HG02973 (cell line): ENCODE measurements around the gene SLAIN1.

Source experiments
- ATAC-seq: cut with Tn5 transposase; IDR thresholded peaks from one replicate; pipeline ENCODE4 v1.9.1; 2021; ENCODE audit warnings: moderate library complexity; ENCODE audit not compliant: unreplicated experiment

The SLAIN1 gene

GRCh38 chr13:77749344-77749880, 51.9 kb downstream of the SLAIN1 start:
- ATAC-seq = no peak

- peak; percentile 81 for ATAC-seq
These were observed 54.3 kb downstream of the SLAIN1 start for GRCh38 chr13:77751513-77752456.

DNA sequence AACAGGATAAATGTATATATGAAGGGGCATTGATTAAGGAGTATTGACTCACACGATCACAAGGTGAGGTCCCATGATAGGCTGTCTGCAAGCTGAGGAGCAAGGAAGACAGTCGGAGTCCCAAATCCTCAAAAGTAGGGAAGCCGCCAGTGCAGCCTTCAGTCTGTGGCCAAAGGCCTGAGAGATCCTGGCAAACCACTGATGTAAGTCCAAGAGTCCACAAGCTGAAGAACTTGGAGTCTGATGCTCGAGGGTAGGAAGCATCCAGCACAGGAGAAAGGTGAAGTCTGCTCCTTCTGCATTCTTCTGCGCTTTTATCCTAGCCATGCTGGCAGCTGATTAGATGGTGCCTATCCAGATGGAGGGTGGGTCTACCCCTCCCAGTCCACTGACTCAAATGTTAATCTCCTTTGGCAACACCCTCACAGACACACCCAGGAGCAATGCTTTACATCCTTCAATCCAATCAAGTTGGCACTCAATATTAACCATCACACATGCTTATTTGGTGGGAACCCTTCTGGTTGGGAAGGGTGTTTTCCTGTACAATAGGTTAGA, 55.1 kb downstream of the SLAIN1 start:
- no peak for ATAC-seq

DNA sequence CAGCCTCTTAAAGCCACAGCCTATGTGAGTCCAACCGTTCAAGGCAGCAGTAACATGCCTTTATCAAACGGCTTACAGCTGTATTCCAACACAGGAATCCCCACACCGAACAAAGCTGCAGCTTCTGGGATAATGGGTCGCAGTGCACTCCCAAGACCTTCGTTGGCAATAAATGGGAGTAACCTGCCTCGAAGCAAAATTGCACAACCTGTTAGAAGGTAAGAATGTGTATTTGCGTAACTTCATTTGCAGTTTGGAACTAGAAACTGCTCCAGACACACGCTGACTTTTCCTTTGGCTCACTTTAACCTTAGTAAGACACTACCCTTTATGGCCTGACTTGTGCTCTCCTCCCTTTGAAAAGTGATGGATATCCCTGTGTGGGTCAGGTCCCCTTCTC, 63.4 kb downstream of the SLAIN1 start:
- no peak for ATAC-seq

DNA sequence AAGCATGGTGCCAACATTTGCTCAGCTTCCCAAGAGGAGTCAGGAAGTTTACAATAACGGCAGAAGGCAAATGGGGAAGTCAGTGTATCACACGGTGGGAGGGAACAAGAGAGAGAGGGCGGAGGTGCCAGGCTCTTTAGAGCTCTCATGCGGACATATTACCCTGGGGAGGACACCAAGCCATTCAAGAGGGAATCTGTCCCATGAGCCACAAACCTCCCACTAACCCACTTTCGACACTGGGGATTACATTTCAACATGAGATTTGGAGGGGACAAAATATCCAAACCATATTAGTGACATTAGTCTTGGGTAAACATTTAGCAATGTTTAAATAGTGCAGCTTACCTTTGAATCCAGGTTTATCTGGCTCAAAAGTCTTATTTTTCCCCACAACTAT, 69.9 kb downstream of the SLAIN1 start:
- no peak for ATAC-seq

DNA sequence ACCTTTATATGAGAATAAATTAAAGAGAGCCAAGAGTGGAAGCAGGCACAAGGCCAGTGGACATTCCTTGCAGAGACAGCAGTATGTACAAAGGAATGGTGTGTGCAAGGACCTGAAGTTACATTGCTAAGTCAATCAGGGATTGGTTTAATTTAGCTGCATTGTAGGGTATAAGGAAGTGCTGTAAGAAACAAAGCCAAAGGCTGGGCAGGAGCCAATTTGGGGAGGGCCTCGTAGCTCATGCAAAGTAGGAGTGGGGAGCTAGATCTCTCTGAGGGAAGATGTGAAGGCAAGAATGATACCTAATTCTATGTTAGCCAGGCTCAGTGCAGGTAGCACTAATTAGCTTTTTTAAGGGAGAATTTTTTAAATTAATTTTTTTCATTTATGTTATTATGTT, 76.7 kb downstream of the SLAIN1 start:
- no peak for ATAC-seq

- no peak for ATAC-seq
These were observed 79.2 kb downstream of the SLAIN1 start for GRCh38 chr13:77776704-77777103.

- ATAC-seq = peak; percentile 78
These were observed 82.2 kb downstream of the SLAIN1 start for GRCh38 chr13:77779552-77780272.

DNA sequence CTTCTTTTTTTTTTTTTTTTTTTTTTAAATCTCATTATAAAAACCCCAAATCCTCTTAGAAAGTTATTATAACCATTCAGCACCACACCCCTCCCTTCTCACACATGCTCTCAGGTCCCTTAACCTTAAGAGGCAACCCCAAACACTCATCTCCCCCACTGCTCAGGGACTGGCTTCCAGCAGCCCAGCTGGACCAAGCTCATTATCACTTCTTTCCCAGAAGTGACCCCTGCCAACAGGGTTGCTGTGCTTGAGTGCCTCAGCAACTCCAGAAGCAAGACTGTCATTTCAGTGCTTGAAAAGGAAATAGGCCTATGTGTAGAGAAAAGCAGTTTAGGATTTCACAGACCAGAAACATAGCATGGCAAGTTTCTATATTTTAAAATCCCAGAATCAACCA, 84.3 kb downstream of the SLAIN1 start:
- ATAC-seq = no peak

DNA sequence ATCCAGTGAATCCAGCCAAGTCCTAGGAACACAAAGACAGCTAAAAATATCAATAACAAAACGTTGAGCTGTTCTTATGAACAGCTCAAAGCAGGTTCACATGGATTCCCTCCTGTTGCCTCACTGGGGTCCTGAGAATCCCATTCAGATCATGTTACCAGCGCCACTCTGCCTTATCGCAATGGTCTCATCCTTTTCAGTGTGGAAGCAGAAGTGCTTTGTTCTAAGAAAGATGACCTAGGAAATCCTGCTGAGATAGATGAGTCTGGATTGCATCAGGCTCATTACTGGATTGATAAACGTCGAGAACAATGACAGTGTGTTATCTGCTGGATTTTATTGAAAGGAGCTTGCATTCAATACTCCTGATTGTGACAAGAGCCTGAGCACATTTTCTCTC, 87.0 kb downstream of the SLAIN1 start:
- ATAC-seq = no peak

- ATAC-seq = no peak
These were observed 89.3 kb downstream of the SLAIN1 start for GRCh38 chr13:77786695-77787287.

GRCh38 chr13:77789376-77789775, 91.9 kb downstream of the SLAIN1 start:
- no peak for ATAC-seq

GRCh38 chr13:77800219-77800618, 102.7 kb downstream of the SLAIN1 start:
- ATAC-seq = no peak

DNA sequence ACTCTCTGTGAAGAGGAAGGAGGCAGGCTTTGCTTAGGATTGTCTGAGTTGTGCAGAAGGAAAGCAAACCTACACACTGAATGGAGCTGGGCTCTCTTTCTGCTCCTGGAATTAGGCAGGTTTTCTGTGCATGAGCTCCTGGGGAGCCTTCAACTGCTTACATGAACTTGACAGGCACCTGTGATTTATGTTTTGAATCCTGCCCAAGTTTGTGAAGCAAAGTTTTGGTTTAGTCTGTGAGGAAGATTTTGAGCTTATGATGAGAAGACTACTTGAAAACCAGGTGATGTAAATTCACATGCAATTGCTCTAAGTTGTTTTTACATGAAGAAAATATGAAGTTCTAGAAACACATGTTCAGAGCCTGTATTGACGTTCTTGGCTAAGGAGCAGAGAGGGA, 109.0 kb downstream of the SLAIN1 start:
- ATAC-seq = no peak

- ATAC-seq = no peak
These were observed 110.1 kb downstream of the SLAIN1 start for GRCh38 chr13:77807431-77808135.

GRCh38 chr13:77810430-77810829, 112.9 kb downstream of the SLAIN1 start:
- ATAC-seq = peak; percentile 86

DNA sequence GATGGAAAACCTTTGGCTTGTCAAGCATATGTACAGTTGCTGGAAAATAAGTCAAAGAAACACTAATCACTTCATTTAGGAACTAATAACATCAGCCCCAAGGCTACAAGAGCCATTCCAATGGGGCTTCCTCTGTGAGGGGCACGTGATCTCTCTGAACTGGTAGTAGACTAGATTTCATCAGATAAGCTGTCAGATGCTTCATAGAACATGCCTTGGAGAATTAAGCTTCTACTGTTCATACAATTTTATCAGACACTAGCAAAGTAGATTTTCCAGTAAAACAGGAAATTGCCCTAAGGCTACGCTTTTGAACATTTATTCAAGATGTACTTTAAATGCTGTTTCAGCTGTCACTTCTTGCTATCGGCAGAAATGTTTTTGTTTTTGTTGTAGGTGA, 113.4 kb downstream of the SLAIN1 start:
- ATAC-seq = no peak

DNA sequence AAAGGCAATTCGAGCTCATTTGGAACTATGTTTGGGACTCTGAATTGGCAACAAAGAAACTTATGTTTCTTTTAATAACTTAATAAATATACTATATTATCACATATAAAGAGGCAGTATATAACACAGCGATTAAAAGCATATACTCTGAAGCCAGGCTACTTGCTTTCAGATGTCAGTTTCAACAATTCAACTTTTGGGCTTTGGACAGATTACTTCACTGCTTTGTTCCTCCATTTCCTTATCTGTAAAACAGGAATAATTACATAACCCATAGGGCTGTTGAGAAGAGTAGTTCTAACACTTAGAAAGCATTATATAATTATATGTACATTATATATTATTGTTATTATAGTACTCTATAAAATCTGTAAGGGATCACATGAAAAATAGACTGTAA, 113.9 kb downstream of the SLAIN1 start:
- no peak for ATAC-seq

DNA sequence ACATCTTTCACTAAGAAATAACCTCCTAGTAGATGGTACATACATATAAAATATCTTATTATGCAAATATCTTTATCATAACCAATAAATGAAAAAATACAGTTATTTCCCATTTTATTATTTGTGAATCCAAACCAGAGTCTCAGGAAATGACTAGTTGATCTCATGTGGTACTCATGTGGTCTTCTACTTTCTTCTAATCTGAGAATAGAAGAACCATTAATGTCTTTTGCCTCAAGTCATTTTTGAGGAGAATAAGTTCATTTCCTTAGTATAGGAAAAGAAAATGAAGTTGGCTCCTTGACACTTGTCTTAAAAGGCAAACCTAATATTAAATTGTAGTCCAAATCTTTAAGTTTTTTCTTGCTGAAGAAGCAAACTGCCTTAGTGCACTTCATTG, 114.5 kb downstream of the SLAIN1 start:
- no peak for ATAC-seq
